Naive B cell (primary cell): ENCODE measurements around the gene CHAF1B. TPM values are rescaled to one million over a fixed set of nuclear protein-coding genes. Genes with fewer than 3 reads are reported as not detected.
"Not testable (repeated sequence)": the region's sequence is repeated elsewhere in the genome, so short reads cannot be mapped to it uniquely, and the experiment has no call there.

Source experiments
- ATAC-seq, 2 donors: fragments of 150-1000 bp; cut with Tn5 transposase; 2 replicates each; pipeline ENCODE4 v1.10.0; 2021; ENCODE audit warnings: low read depth in 2 of 2, mild to moderate bottlenecking in 2 of 2, moderate library complexity in 2 of 2
- DNase-seq: peaks from one replicate; pipeline ENCODE4 v3.0.0; 2022
- H3K27ac Mint-ChIP-seq, 6 donors: one replicate each; pipeline ENCODE4 v1.8.0; 2020 to 2022; ENCODE audit warnings: mild to moderate bottlenecking in 6 of 6, mixed read lengths in 6 of 6, moderate library complexity in 5 of 6, inconsistent platforms in 2 of 6
- H3K27me3 Mint-ChIP-seq, 3 donors: one replicate each; pipeline ENCODE4 v1.8.0; 2021 to 2022; ENCODE audit warnings: mixed read lengths in 3 of 3, mild to moderate bottlenecking in 1 of 3
- H3K36me3 Mint-ChIP-seq, 2 donors: one replicate each; pipeline ENCODE4 v1.8.0; 2020 to 2022; ENCODE audit warnings: mixed read lengths in 2 of 2, inconsistent platforms in 1 of 2, mild to moderate bottlenecking in 1 of 2
- H3K4me1 Mint-ChIP-seq, 3 donors: one replicate each; pipeline ENCODE4 v1.8.0; 2020 to 2022; ENCODE audit warnings: mixed read lengths in 3 of 3, inconsistent platforms in 1 of 3, mild to moderate bottlenecking in 1 of 3, moderate library complexity in 1 of 3
- H3K4me3 Mint-ChIP-seq, 8 donors: one replicate each; pipeline ENCODE4 v1.8.0; 2020 to 2022; ENCODE audit warnings: mild to moderate bottlenecking in 8 of 8, mixed read lengths in 8 of 8, moderate library complexity in 8 of 8, inconsistent platforms in 2 of 8
- H3K9me3 Mint-ChIP-seq, 7 donors: one replicate each; pipeline ENCODE4 v1.8.0; 2020 to 2022; ENCODE audit warnings: mixed read lengths in 7 of 7, mild to moderate bottlenecking in 5 of 7, inconsistent platforms in 2 of 7, moderate library complexity in 1 of 7
- polyA plus RNA-seq, 6 donors: library from polyadenylated mRNA; unstranded; fragments of 300-500 nt; fragmentation: Illumina TruSeq; gene quantifications; one replicate each; pipeline ENCODE4 v1.2.3, GENCODE V29; 2021; ENCODE audit warnings: low read depth in 6 of 6

The CHAF1B gene
- polyA plus RNA-seq, 6 donors from 2014 or later: 0.33 to 1.8 (median 0.55) TPM

DNA sequence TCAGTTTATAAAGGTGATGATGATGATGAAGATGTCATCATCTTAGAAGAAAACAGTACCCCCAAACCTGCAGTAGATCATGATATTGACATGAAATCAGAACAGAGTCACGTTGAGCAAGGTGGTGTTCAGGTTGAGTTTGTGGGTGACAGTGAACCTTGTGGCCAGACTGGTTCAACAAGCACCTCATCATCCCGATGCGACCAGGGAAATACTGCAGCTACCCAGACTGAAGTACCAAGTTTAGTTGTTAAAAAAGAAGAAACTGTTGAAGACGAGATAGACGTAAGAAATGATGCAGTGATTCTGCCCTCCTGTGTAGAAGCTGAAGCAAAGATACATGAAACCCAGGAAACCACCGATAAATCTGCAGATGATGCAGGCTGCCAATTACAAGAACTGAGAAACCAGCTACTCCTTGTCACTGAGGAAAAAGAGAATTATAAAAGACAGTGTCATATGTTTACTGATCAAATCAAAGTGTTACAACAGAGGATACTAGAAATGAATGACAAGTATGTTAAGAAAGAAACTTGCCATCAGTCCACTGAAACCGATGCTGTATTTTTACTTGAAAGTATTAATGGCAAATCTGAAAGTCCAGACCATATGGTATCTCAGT, 16.0 kb upstream of the CHAF1B start:
- ATAC-seq (no peak), DNase-seq (no peak)
- Mint-ChIP-seq H3K27me3 (no peaks in the 10 kb centered on the region), H3K36me3 (peaks cover 29 to 38% of the 10 kb centered on the region in 2 donors), H3K9me3 (no peaks in the 10 kb centered on the region), H3K4me3 (no peak overlapping the region), H3K4me1 (no peaks in the 10 kb centered on the region), H3K27ac (peak overlapping the region in 4 of 6 donors; percentile 8 to 73 (median 56))

DNA sequence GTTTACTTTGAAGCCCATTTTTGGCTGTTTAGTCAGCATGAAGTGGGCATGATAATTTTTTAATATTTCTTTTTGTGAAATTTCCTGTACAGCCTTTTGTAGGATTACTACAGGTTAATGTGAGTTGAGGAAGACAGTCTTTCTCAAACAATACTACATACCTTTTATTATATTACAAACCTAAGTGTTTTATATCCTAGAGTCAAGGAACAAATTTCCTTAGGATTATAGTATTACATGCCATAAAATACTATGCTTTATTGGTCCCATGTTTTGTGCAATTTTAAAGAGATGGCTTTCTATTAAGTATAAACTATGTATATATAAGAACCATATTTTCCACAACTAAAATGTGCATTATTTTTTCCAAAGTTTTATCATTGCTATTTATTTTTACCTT, 9.2 kb upstream of the CHAF1B start:
- peaks cover 0 to 2% (median 0%) of the 10 kb centered on the region in 3 donors for H3K4me1 Mint-ChIP-seq
- H3K27me3 Mint-ChIP-seq: no peaks in the 10 kb centered on the region
- DNase-seq (no peak), ATAC-seq (no peak)
- no peak overlapping the region for H3K27ac Mint-ChIP-seq
- peaks cover 15 to 26% of the 10 kb centered on the region in 2 donors for H3K36me3 Mint-ChIP-seq
- H3K9me3 Mint-ChIP-seq: no peaks in the 10 kb centered on the region
- no peak overlapping the region for H3K4me3 Mint-ChIP-seq

GRCh38 chr21:36377391-36377842, 7.8 kb upstream of the CHAF1B start:
- ATAC-seq: no peak
- no peaks in the 10 kb centered on the region for H3K27me3 Mint-ChIP-seq
- peaks cover 0 to 3% (median 2%) of the 10 kb centered on the region in 3 donors for H3K4me1 Mint-ChIP-seq
- peaks cover 10 to 16% of the 10 kb centered on the region in 2 donors for H3K36me3 Mint-ChIP-seq
- no peaks in the 10 kb centered on the region for H3K9me3 Mint-ChIP-seq
- no peak overlapping the region for H3K4me3 Mint-ChIP-seq
- H3K27ac Mint-ChIP-seq: no peak overlapping the region
- DNase-seq: no peak

GRCh38 chr21:36379251-36379650, 5.9 kb upstream of the CHAF1B start:
- no peaks in the 10 kb centered on the region for H3K27me3 Mint-ChIP-seq
- ATAC-seq (no peak), DNase-seq (no peak)
- H3K36me3 Mint-ChIP-seq: peaks cover 6 to 12% of the 10 kb centered on the region in 2 donors
- peaks cover 0 to 3% (median 2%) of the 10 kb centered on the region in 3 donors for H3K4me1 Mint-ChIP-seq
- H3K27ac Mint-ChIP-seq: no peak overlapping the region
- H3K9me3 Mint-ChIP-seq: no peaks in the 10 kb centered on the region
- H3K4me3 Mint-ChIP-seq: no peak overlapping the region

DNA sequence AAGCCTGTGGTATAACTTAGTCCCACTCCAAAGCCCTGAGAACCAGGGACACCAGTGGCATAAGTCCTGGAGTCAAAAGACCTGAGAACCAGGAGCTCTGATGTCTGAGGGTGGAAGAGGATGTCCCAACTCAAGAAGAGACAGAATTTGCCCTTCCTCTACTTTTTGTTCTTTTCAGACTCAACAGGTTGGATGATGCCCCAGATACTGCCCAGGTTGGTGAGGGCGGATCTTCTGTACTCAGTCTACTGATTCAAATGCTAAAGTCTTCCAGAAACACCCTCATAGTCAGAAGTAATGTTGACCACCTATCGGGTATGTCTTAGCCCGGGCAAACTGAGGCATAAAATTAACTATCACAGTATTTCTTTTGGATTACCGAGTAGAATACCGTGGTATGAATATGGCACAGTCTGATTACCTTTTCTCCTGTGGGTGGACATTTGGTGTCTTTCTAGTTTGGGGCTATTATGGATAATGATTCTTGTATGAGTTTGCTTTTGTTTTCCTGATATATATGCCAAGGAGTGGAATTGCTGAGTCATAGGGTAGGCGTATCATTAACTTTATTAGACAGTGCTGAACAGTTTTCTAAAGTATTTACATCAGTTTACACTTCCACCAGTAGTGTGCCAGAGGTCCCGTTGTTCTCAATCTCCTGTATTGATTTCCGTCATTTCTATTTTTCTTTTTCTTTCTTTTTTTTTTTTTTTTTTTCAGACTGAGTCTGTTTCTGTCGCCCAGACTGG, 3.2 kb upstream of the CHAF1B start:
- Mint-ChIP-seq H3K27me3 (no peaks in the 10 kb centered on the region), H3K4me1 (peaks cover 0 to 6% (median 3%) of the 10 kb centered on the region in 3 donors), H3K4me3 (peak overlapping the region in 1 of 8 donors; percentile 39), H3K36me3 (peaks cover 6 to 7% of the 10 kb centered on the region in 2 donors), H3K9me3 (no peaks in the 10 kb centered on the region), H3K27ac (peak overlapping the region in 3 of 6 donors; percentile 34 to 47 (median 44))
- DNase-seq (no peak), ATAC-seq (no peak)

DNA sequence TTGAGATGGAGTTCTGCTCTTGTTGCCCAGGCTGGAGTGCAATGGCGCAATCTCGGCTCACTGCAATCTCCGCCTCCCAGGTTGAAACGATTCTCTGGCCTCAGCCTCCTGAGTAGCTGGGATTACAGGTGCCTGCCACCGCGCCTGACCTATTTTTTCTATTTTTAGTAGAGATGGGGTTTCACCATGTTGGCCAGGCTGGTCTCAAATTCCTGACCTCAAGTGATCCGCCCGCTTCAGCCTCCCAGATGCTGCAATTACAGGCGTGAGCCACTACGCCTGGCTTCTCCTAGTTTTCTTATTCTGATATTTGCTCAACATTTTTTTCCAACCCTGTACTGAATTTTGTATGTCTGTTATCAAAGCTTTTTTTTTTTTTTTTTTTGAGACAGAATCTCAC, 2.5 kb upstream of the CHAF1B start:
- H3K36me3 Mint-ChIP-seq, DNase-seq, H3K4me3 Mint-ChIP-seq, ATAC-seq, H3K4me1 Mint-ChIP-seq, H3K9me3 Mint-ChIP-seq, H3K27me3 Mint-ChIP-seq: not testable (repeated sequence)
- H3K27ac Mint-ChIP-seq: peak overlapping the region in 3 of 6 donors; percentile 34 to 88 (median 38)

DNA sequence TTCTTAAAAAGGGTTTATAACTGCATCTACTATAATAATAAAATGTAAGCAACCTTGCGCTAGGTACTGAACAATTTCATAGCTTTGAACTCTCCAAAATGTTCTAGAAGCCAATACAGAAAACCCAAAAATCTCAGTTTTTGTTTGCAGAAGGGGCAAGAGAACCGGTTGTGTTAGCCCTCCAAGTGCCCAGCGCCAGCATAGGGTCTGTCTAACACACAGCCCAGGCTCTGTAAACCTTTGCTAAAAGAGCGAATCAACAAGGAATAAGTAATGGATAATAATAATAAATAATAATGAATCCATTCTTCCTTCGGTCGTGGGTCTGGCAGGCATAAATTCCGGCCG, 333 bp upstream of the CHAF1B start:
- Mint-ChIP-seq H3K4me1 (peaks cover 0 to 4% (median 3%) of the 10 kb centered on the region in 3 donors), H3K4me3 (peak overlapping the region in 7 of 8 donors; percentile 21 to 71 (median 49)), H3K27me3 (no peaks in the 10 kb centered on the region), H3K36me3 (no peaks in the 10 kb centered on the region), H3K27ac (no peak overlapping the region), H3K9me3 (no peaks in the 10 kb centered on the region)
- DNase-seq (no peak), ATAC-seq (peak in 1 of 2 donors; percentile 6)

DNA sequence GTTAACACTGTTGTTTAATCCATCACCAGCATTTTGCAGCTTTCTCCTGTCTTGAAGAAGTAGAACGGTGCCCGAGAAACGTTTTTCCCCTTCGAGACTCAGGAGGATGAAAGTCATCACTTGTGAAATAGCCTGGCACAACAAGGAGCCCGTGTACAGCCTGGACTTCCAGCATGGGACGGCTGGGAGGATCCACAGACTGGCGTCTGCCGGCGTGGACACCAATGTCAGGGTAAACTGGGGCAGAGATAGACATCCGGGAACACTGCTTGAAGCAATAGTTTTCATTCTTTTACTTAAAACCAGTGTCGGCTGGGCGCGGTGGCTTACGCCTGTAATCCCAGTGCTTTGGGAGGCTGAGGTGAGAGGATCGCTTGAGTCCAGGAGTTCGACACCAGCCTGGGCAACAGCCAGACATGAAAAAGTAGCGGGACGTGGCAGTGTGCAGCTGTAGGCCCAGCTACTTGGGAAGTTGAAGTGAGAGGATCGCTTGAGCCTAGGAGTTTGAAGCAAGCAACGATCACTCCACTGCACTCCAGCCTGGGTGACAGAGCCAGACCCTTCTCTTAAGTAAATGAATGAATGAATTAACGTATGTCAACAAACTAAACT, 945 bp downstream of the CHAF1B start:
- Mint-ChIP-seq H3K27me3 (no peaks in the 10 kb centered on the region), H3K4me1 (peaks cover 0 to 4% (median 3%) of the 10 kb centered on the region in 3 donors), H3K27ac (no peak overlapping the region), H3K4me3 (peak overlapping the region; percentile 72 to 88 (median 83)), H3K9me3 (no peaks in the 10 kb centered on the region), H3K36me3 (no peaks in the 10 kb centered on the region)
- ATAC-seq (no peak), DNase-seq (no peak)

DNA sequence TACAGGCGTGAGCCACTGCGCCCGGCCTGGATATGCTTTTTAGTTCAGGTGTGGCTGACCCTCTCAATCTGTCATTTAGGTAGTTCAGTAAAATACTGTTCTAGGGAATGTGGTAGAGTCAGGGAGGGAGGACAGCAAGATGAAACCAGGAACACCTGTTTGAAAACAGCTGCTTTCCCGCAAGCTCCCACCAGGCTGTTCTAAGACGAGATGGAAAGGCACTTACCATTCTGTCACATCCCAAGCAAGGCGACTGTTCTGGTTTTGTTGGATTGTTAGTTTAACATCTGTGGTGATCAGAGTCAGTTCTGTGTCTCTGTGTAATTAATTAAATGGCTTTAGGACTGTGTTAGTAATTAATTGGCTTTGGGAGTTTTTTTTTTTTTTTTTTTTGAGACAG, 2.9 kb downstream of the CHAF1B start:
- Mint-ChIP-seq H3K9me3 (peaks cover 0 to 8% (median 3%) of the 10 kb centered on the region in 7 donors), H3K27me3 (no peaks in the 10 kb centered on the region), H3K4me1 (peaks cover 0 to 4% (median 0%) of the 10 kb centered on the region in 3 donors), H3K4me3 (peak overlapping the region in 1 of 8 donors; percentile 55), H3K27ac (no peak overlapping the region), H3K36me3 (no peaks in the 10 kb centered on the region)
- ATAC-seq (no peak), DNase-seq (no peak)

- Mint-ChIP-seq H3K4me3 (no peak overlapping the region), H3K27me3 (no peaks in the 10 kb centered on the region), H3K36me3 (no peaks in the 10 kb centered on the region), H3K4me1 (peaks cover 0 to 4% (median 0%) of the 10 kb centered on the region in 3 donors), H3K9me3 (peaks cover 0 to 8% (median 3%) of the 10 kb centered on the region in 7 donors), H3K27ac (peak overlapping the region in 2 of 6 donors; percentile 50 to 77)
- DNase-seq (no peak), ATAC-seq (no peak)
Observed at GRCh38 chr21:36388835-36389234, 3.6 kb downstream of the CHAF1B start.

DNA sequence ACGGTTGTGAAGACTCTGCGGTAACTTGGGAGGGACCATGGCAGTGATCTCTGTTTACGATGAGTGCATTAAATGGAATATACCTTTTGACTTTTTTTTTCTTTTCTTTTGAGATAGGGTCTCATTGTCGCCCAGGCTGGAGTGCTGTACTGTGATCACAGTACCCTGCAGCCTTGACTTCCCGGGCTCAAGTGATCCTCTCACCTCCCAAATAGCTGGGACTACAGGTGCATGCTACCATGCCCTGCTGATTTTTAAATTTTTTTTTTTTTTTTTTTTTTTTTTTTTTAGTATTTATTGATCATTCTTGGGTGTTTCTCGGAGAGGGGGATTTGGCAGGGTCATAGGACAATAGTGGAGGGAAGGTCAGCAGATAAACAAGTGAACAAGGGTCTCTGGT, 6.5 kb downstream of the CHAF1B start:
- H3K27ac Mint-ChIP-seq, H3K9me3 Mint-ChIP-seq, ATAC-seq, H3K4me3 Mint-ChIP-seq, H3K4me1 Mint-ChIP-seq, H3K36me3 Mint-ChIP-seq, DNase-seq, H3K27me3 Mint-ChIP-seq: not testable (repeated sequence)

DNA sequence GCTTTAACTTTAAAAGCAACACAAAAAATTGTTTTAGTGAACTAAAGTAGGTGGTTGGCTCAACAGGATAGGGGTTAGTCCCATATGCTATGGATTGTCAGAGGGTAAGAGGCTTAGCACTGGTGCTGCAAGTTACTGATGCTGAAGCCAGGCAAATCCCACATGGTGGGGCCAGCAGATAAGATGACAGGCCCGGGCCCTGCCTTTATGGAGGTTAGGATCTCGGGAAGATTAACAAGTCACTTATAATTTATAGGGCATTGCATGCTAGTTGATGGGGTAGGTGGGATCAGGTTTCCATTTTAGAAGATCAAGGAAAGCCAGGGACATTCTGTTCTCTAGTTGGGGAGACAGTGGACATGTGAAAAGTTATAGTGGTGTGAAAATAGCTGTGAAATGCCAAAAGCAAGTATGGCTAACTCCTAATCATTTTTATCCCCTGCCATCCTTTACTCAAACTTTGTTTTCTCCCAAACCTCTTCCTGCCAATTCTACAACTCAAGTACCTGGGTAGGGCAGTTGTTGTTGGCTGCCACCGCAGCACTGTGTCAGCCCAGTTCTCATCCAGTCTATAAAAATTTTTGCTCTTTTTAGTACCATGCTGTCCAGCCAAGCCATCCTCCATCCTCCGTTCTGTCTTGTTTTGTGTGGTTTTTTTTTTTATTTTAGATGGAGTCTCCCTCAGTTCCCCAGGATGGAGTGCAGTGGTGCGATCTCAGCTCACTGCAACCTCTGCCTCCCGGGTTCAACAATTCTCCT, 10.3 kb downstream of the CHAF1B start:
- H3K27ac Mint-ChIP-seq: no peak overlapping the region
- peaks cover 0 to 8% (median 3%) of the 10 kb centered on the region in 7 donors for H3K9me3 Mint-ChIP-seq
- H3K27me3 Mint-ChIP-seq: no peaks in the 10 kb centered on the region
- H3K36me3 Mint-ChIP-seq: peaks cover 0 to 8% of the 10 kb centered on the region in 2 donors
- no peaks in the 10 kb centered on the region for H3K4me1 Mint-ChIP-seq
- DNase-seq (no peak), ATAC-seq (no peak)
- no peak overlapping the region for H3K4me3 Mint-ChIP-seq

GRCh38 chr21:36396325-36396724, 11.1 kb downstream of the CHAF1B start:
- no peaks in the 10 kb centered on the region for H3K27me3 Mint-ChIP-seq
- ATAC-seq (no peak), DNase-seq (no peak)
- H3K4me1 Mint-ChIP-seq: no peaks in the 10 kb centered on the region
- H3K36me3 Mint-ChIP-seq: peaks cover 0 to 8% of the 10 kb centered on the region in 2 donors
- H3K27ac Mint-ChIP-seq: no peak overlapping the region
- H3K4me3 Mint-ChIP-seq: no peak overlapping the region
- peaks cover 0 to 8% (median 3%) of the 10 kb centered on the region in 7 donors for H3K9me3 Mint-ChIP-seq
